Motor neuron (in vitro differentiated cells): Measurements from ENCODE around the gene TMEM178B. TPM values are rescaled to one million over a fixed set of nuclear protein-coding genes. Genes with fewer than 3 reads are reported as not detected.

Source experiments
- ATAC-seq, 8 experiments: fragments of 200-7000 bp; cut with Tn5 transposase; replicated peaks in 6 of 8; 2 replicates each; pipeline ENCODE4 v1.8.0; 2021; ENCODE audit warnings: mild to moderate bottlenecking in 8 of 8, moderate library complexity in 8 of 8
- H3K27ac ChIP-seq, 2 donors: fragments of 250-450 bp; sonication (Bioruptor Pico); 2 replicates each; pipeline ENCODE4 v1.9.0; 2021; ENCODE audit warnings: antibody characterized with exemption in 2 of 2, mild to moderate bottlenecking in 2 of 2, moderate library complexity in 1 of 2
- H3K4me1 ChIP-seq, 2 donors: fragments of 250-450 bp; sonication (Bioruptor Pico); replicated peaks in 1 of 2; 2 replicates each; pipeline ENCODE4 v1.6.1; 2021; ENCODE audit warnings: antibody characterized with exemption in 2 of 2, mild to moderate bottlenecking in 2 of 2, moderate library complexity in 1 of 2
- H3K4me3 ChIP-seq, 5 donors: fragments of 250-450 bp; sonication (Bioruptor Pico); 2 replicates each; pipeline ENCODE4 v1.9.0; 2021; ENCODE audit warnings: antibody characterized with exemption in 5 of 5, mild to moderate bottlenecking in 5 of 5, moderate library complexity in 4 of 5
- WGBS, 10 experiments: fragments of 450-650 bp; shearing (Covaris generic); methylation state at CpG; one replicate each; pipeline ENCODE4 v1.0.0; 2022; 5-methylcytosine and 5-hydroxymethylcytosine counted together
- in situ Hi-C, 9 experiments: fragments of 400-800 bp; cut with MboI; loops; one replicate each; pipeline ENCODE4 v1.15.0; 2021; ENCODE audit warnings: low sequenced_read_pairs in 9 of 9, low pct_unique_long_range_greater_than_20kb in 2 of 9; ENCODE audit not compliant: unreplicated experiment in 9 of 9
- total RNA-seq, 8 experiments: library from RNA; unstranded; fragments of 300-600 nt; gene quantifications; 2 replicates each; pipeline versions ENCODE4 v1.2.3 to v1.2.4, GENCODE V29; 2022

Gene TMEM178B
- total RNA-seq, 8 experiments from 2014 or later, result 0.56 to 29.8 (median 17.1) TPM

DNA sequence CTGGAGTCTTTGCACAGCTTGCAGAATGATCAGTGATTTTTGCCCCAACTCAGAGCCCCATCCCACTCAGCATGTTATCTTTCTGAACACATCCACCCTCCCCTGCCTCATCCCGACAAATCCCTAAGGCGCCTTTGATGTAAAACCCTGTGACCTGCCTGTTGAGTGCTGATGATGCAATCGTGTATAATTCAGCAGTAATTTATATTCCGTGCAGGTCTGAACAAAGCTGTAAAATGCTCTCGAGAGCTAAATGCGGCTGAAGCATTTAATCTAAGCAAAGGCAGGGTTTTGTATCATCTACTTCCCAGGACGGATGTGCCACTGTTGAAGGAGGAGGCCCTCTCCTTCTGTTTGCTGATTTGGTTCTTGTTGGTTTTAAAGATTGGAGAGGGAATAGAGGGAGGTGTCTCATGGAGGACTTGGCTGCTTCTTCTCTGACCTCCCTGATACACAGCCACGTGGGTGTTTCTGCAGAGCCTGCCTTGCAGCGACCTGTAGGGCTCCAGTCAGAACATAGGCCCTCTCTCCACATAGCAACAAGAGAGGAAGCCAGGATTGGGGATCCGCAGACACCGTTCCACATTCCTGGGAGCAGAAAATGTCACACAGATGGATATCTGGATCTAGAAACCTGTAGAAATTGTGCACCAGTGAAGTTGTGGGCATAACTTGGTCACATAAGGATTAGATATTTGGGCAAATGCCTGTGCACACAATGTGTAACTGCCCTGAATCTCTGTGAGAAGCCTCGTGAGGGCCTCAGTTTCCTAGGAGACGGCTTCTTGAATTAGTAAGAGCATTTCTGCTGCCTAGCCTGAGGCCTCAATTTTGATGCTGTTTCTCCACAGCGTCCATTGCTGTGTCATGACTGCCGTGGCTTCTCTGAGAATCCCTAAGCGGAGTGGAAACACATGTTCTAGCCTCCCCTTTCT is 387.2 kb downstream of the TMEM178B start:
- H3K4me1 ChIP-seq, result peaks cover 33 to 34% of the 10 kb centered on the region in 2 donors
- WGBS, 10 experiments, result 3 to 50% (median 10%) methylated on average over 2 to 11 of the region's 16 CpGs; no CpG with 5 or more reads in 1 of the 10 experiments
- peak overlapping the region; percentile 85 to 93 for H3K27ac ChIP-seq
- in situ Hi-C loops, result no loop called here
- peak; percentile 82 to 90 (median 86) for ATAC-seq
- no peak overlapping the region for H3K4me3 ChIP-seq

DNA sequence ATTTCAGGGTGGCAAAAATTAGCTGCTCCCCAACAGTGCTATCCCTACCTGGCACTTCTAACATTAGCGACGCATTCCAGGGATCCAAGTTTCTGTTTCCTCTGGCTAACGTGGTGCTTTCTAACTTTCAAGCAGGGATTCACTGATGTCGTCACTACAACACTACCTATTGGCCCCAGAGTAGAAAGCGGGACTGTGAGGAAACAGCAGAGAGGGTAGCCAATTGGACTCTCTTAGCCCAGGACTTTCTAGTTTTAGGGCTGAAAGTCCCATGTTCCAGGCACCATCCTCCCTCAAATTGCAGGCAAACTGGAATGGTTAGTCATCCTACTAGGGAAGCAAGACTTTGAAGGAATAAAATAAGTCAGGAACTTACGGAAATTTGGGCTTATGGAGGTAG is 388.1 kb downstream of the TMEM178B start:
- Histone ChIP-seq H3K4me1 (peaks cover 33 to 34% of the 10 kb centered on the region in 2 donors), H3K4me3 (no peak overlapping the region), H3K27ac (peak overlapping the region; percentile 85 to 93)
- WGBS, 10 experiments, result 0 to 100% (median 62%) methylated on average over 2 to 6 of the region's 6 CpGs; no CpG with 5 or more reads in 4 of the 10 experiments
- in situ Hi-C loops, result no loop called here
- no peak for ATAC-seq

GRCh38 chr7:141462958-141463357 is 389.1 kb downstream of the TMEM178B start:
- Histone ChIP-seq H3K4me1 (peaks cover 33 to 34% of the 10 kb centered on the region in 2 donors), H3K27ac (peak overlapping the region; percentile 41 to 93), H3K4me3 (no peak overlapping the region)
- no peak for ATAC-seq
- 0 to 100% (median 83%) methylated on average over 1 to 2 of the region's 4 CpGs; no CpG with 5 or more reads in 4 of the 10 experiments for WGBS, 10 experiments
- in situ Hi-C loops, result no loop called here

GRCh38 chr7:141463986-141464385 is 390.1 kb downstream of the TMEM178B start:
- H3K27ac ChIP-seq, result no peak overlapping the region
- peaks cover 33 to 34% of the 10 kb centered on the region in 2 donors for H3K4me1 ChIP-seq
- H3K4me3 ChIP-seq, result no peak overlapping the region
- ATAC-seq, result peak in 5 of 8 experiments; percentile 17 to 50 (median 32)
- 13 to 100% (median 52%) methylated on average over 1 to 8 of the region's 8 CpGs; no CpG with 5 or more reads in 1 of the 10 experiments for WGBS, 10 experiments
- in situ Hi-C loops, result no loop called here

DNA sequence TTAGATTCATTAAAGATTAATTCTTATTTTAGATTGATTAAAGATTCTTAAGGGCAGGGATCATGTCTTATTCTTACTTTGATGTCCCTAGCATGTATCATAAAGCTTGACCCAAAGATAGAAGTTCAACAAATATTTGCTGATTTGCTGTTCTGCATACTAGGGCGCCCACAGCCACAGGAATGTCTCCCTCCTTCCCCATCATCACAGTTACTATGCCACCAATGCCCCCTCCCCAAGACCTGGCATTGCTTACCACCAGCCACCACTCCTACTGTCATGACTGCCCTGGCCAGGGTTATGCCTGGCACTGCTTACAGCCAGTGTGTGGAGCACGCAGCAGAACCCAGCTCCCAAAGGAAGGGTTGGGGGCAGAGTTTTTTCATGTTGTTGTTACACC is 390.7 kb downstream of the TMEM178B start:
- 0 to 100% (median 47%) methylated on average over 1 to 2 of the region's 2 CpGs; no CpG with 5 or more reads in 4 of the 10 experiments for WGBS, 10 experiments
- H3K4me3 ChIP-seq, result no peak overlapping the region
- in situ Hi-C loops, result no loop called here
- ATAC-seq, result no peak
- peaks cover 30 to 33% of the 10 kb centered on the region in 2 donors for H3K4me1 ChIP-seq
- no peak overlapping the region for H3K27ac ChIP-seq

GRCh38 chr7:141466151-141466904 is 392.5 kb downstream of the TMEM178B start:
- in situ Hi-C loops, result no loop called here
- WGBS, 10 experiments, result 0 to 100% (median 91%) methylated on average over 1 to 4 of the region's 4 CpGs; no CpG with 5 or more reads in 2 of the 10 experiments
- no peak overlapping the region for H3K27ac ChIP-seq
- H3K4me3 ChIP-seq, result no peak overlapping the region
- peaks cover 12 to 15% of the 10 kb centered on the region in 2 donors for H3K4me1 ChIP-seq
- no peak for ATAC-seq

DNA sequence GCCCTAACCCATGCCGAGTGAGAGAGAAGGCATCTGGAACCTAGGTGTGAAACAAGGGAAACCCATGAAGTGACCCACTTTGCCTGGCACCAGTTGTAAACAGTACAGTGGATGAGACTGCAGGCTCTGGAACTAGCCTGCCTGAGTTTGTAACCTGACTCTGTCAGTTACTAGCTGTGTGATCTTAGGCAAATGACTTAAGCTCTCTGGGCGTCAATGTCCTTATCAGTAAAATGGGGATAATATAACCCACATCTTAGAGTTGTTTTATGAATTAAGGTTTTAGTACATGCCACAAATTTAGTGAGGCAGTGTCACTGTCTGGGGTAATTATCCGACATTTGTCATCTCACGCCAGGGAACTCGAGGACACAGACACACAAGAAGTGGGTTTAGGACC is 394.5 kb downstream of the TMEM178B start:
- WGBS, 10 experiments, result 31 to 96% (median 81%) methylated on average over 1 to 5 of the region's 5 CpGs; no CpG with 5 or more reads in 4 of the 10 experiments
- H3K4me1 ChIP-seq, result no peaks in the 10 kb centered on the region
- H3K4me3 ChIP-seq, result no peak overlapping the region
- no peak for ATAC-seq
- H3K27ac ChIP-seq, result no peak overlapping the region
- in situ Hi-C loops, result no loop called here

GRCh38 chr7:141475679-141476078 is 401.8 kb downstream of the TMEM178B start:
- Histone ChIP-seq H3K4me3 (no peak overlapping the region), H3K4me1 (peaks cover 5 to 12% of the 10 kb centered on the region in 2 donors), H3K27ac (no peak overlapping the region)
- in situ Hi-C loops, result no loop called here
- peak in 3 of 8 experiments; percentile 37 to 57 (median 40) for ATAC-seq
- WGBS, 10 experiments, result 0 to 100% (median 80%) methylated on average over 1 of the region's 1 CpG; no CpG with 5 or more reads in 3 of the 10 experiments

DNA sequence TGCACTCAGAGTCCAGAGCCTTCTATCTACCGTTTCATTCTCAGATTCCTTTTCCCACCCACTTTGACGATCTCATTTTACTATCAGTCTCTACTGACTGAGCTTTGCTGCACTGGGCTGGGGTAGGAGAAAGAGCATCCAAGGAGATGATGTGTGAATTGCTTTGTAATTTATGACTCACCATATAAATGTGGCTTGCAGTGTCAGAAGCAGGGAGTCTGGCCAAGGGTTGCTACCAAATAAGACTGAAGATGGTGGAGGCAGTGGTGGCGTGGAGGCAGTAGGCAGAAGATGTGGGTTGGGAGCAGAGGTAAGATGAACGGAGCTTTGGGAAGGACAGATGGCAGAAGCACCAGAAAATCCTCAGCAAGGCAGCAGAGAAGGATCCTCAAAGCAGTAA is 404.0 kb downstream of the TMEM178B start:
- H3K4me1 ChIP-seq, result peaks cover 6 to 12% of the 10 kb centered on the region in 2 donors
- 7 to 100% (median 93%) methylated on average over 1 to 4 of the region's 4 CpGs; no CpG with 5 or more reads in 5 of the 10 experiments for WGBS, 10 experiments
- no peak overlapping the region for H3K4me3 ChIP-seq
- in situ Hi-C loops, result no loop called here
- H3K27ac ChIP-seq, result peak overlapping the region in 1 of 2 donors; percentile 21
- ATAC-seq, result peak in 7 of 8 experiments; percentile 30 to 94 (median 88)

DNA sequence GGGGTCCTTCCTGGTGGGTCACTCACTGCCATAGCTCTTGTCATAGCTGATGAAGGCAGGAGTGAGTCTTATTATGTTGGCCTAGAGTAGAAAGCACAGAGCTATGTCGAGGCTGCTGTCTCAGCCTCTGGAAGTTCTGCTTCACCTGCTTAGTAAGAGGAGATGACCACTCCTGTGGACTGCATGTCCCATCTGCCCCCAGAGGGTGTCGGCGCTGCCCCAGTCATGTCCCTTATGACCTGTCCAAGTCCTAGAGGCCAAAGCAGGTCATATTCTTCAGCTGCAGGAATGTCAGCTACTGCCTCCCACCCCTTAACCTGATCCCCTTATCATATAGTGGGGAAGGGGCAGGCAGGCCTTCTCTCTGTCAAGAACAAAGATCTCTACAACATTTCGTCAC is 405.0 kb downstream of the TMEM178B start:
- 4 to 100% (median 83%) methylated on average over 1 to 4 of the region's 4 CpGs; no CpG with 5 or more reads in 3 of the 10 experiments for WGBS, 10 experiments
- H3K27ac ChIP-seq, result no peak overlapping the region
- in situ Hi-C loops, result no loop called here
- no peak overlapping the region for H3K4me3 ChIP-seq
- ATAC-seq, result no peak
- peaks cover 6 to 12% of the 10 kb centered on the region in 2 donors for H3K4me1 ChIP-seq

DNA sequence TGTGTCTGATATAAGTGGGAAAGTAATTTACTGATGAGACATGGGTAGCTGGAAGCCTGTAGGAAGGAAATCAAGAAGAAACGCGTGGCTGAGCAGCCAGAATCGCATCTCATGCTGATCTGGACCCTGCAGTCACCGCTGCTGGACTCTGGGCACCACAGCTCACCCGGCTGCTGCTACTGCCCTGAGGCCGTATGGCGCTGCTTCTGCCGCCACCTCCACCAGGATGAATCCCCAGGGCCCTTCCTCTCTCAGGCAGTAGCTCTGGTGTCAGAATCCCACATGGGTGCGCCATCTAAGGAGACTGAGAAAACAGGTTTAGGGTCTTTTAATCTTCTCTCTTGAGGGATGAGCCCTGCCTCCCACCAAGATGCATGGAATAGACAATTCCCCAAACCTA is 407.1 kb downstream of the TMEM178B start:
- H3K27ac ChIP-seq, result no peak overlapping the region
- in situ Hi-C loops, result no loop called here
- 20 to 90% (median 80%) methylated on average over 1 to 6 of the region's 9 CpGs; no CpG with 5 or more reads in 7 of the 10 experiments for WGBS, 10 experiments
- H3K4me3 ChIP-seq, result no peak overlapping the region
- peaks cover 3 to 6% of the 10 kb centered on the region in 2 donors for H3K4me1 ChIP-seq
- no peak for ATAC-seq

GRCh38 chr7:141481971-141482370 is 408.1 kb downstream of the TMEM178B start:
- no peak for ATAC-seq
- in situ Hi-C loops, result no loop called here
- WGBS, 10 experiments, result 12 to 92% (median 62%) methylated on average over 1 to 3 of the region's 5 CpGs; no CpG with 5 or more reads in 3 of the 10 experiments
- Histone ChIP-seq H3K4me1 (peaks cover 3 to 6% of the 10 kb centered on the region in 2 donors), H3K27ac (no peak overlapping the region), H3K4me3 (no peak overlapping the region)

- in situ Hi-C loops, result no loop called here
- WGBS, 10 experiments, result 0 to 100% (median 0%) methylated on average over 1 to 2 of the region's 2 CpGs; no CpG with 5 or more reads in 5 of the 10 experiments
- ATAC-seq, result no peak
- Histone ChIP-seq H3K4me3 (no peak overlapping the region), H3K27ac (no peak overlapping the region), H3K4me1 (peaks cover 0 to 3% of the 10 kb centered on the region in 2 donors)
These were observed 409.2 kb downstream of the TMEM178B start for GRCh38 chr7:141483044-141483443.
